Subcutaneous adipose tissue (tissue), 4 donors: ENCODE data around the gene SNRPA. TPM values are rescaled to one million over a fixed set of nuclear protein-coding genes. Genes with fewer than 3 reads are reported as not detected.

Source experiments
- CTCF ChIP-seq: fragments of 450-650 bp; IDR thresholded peaks from one replicate; pipeline ENCODE4 v1.5.1; 2016; ENCODE audit warnings: low read depth, mild to moderate bottlenecking, control low read depth, antibody characterized with exemption, moderate library complexity
- total RNA-seq, 4 donors: library from RNA; depleted of rRNA; stranded (reverse); fragments of >200 nt; gene quantifications; one replicate each; pipeline ENCODE4 v1.1.0, GENCODE V29; 2016

SNRPA gene
- total RNA-seq, result 10 to 100 TPM; 19.1 to 50.1 (median 29.7) TPM

- no peak for TF ChIP-seq CTCF
Measured at GRCh38 chr19:40750874-40751537, at the start of gene SNRPA. Gene SNRPA (plus strand): TSS chr19:40751203. CDS start chr19:40751409, 206 bp downstream.

DNA sequence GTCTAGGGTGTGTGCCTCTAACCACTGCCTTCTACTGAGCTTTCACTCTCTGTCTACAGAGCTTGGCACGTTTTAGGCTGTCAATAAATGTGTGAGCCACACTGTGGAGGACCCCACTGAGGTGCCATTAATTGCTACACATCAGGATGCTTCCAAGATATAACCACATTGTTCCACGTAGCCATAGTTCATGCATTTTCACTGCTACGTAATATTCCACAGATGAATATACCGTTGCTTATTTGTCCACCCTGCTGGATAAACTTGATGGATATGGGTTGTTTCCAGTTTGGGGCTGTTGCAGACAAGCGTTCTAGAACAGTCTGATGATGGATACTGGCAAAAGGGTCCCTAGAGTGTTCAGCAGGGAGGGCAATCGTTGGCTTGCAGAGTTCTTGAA, 49.2 kb upstream of the SNRPA start:
- no peak for TF ChIP-seq CTCF

DNA sequence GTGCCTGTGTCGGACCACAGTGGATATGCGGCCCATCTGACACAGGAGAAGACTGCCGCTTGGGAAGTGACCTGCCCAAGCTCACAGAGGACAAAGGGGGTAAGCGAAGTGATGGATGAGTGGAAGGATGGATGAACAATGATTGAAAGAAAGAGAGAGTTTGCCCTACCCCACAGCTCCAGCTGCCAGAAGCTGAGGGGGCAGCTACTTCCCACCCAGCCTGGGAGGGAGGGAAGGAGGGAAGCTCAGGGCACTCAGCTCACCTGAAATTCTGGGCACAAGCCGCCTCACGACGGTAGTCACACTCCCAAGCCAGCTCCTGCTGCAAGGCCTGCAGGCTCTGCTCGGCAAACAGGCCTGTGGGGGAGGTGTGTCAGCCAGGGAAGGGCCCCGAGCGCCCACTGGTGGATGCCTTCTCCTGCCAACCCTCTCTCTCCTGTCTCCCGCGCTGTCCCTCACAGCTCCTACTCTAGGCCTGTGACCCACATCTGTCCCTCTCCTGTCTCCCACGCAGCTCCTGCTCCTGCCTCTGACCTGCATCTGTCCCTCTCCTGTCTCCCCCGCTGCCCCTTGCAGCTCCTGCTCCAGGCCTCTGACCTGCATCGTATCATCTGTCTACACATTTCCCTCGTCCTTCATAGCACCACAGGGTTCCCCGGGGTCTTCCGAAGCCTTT, 48.5 kb upstream of the SNRPA start:
- no peak for TF ChIP-seq CTCF

- TF ChIP-seq CTCF, result no peak
Measured at GRCh38 chr19:40703029-40703755, 47.8 kb upstream of the SNRPA start.

- no peak for TF ChIP-seq CTCF
Measured at GRCh38 chr19:40704491-40705361, 46.3 kb upstream of the SNRPA start.

DNA sequence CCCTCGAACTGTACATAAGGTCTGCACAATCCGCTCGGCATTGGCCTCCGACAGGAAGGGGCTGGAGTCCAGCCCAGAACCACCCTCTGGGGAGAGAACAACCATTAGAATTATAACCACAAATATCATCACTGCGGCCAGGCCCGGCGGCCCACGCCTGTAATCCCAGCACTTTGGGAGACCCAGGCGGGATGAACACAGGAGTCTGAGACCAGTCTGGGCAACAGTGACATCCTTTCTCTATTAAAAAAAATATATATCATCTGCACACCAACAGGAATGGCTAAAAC, 45.7 kb upstream of the SNRPA start:
- no peak for TF ChIP-seq CTCF
